ENCODE data around the gene PSMC6.

- TF ChIP-seq CTCF (IDR thresholded peaks at IDR 0.05) (no peak), POLR2A (IDR thresholded peaks at IDR 0.05) (no peak)
Observed at GRCh38 chr14:52695481-52696091, 11.4 kb upstream of the PSMC6 start, which contains the start of gene ERO1A.
